ENCODE data around the gene ZNF415. TPM values are rescaled to one million over a fixed set of nuclear protein-coding genes. Genes with fewer than 3 reads are reported as not detected.

Gene ZNF415
- total and polyA plus RNA-seq, 3 donors from 2014 or later: 42.5 to 63.8 (median 43.8) TPM

DNA sequence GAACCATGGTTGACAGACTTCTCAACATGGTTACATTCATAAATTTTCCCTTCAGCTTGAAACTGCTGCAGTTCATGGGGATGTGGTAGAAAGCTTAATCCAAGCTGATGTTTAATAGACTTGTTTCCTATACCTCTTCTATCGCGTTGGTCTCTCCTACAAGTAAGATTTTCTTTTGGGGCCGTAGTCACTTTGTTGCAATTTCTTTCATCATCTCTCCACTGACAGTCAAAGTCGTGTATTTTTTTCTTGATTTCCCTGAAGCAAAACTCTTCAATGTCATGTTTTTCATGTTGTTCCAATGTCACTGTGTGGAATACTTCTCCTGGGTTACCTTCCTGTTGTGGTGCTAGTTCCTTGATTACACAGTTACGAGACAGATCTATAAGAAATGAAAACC lies 23.2 kb downstream of the ZNF415 start:
- intact Hi-C loops (cut with DNase I; ENCODE audit: low total_unique reads): no loop called here
- WGBS, 2 donors: 88 to 91% methylated on average over 5 of the region's 5 CpGs

DNA sequence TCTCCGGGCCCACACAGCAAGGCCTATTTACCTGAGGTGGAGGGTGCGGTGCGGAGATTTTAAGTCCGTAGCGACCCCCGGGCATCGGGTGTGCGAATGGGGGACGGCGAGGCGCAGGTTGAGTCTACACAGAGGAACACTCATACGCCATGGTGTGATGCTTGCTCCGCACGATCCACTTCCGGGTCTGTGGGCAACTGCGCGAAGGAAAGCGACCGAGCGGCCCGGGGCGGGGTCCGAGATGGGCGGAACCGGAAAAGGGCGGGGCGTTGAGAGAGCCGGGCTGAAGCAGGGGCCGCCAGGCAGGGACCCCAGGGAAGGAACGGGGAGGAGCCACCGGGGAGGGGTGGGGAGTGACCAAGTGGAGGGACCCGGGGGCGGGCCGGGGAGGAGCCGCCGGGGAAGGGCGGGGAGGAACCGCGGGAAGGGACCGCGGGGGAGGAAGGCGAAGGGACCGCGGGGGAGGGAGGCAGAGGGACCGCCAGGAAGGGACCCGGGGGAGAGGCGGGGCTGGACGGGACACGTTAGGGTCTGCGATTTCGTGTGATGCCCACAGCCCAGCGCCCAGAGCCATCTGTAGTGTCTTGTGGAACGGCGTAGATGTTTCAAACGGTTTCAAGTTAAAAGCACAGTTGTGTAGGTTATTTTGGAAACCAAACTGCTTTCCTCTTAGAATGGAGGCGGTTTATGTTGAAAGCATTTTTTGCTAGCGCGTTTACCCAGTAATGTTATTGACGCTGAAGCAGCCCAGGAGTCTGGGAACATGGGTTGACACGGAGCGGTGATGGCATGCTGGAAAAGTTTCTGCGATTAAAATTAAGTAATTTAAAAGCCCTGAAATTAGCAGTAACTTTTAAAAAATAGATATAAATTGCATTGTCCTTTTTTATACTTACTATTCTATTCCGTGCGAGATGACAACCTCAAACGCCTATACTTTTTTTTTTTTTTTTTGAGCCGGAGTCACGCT lies 29.2 kb downstream of the ZNF415 start, which contains the start of gene ZNF160:
Gene ZNF160, minus strand, starts transcription at position 189 of the 970 bp plus-strand sequence. CDS start 17,146 bp downstream, outside the sequence.
- Histone ChIP-seq H3K9me3 (no peaks in the 10 kb centered on the region), H3K4me1 (peaks cover 7% of the 10 kb centered on the region), H3K27ac (peak within 1 kb of the TSS; percentile 79 to 85), H3K36me3 (ENCODE audit: low read depth, missing control alignments) (no peaks in the 10 kb centered on the region), H3K4me3 (peak within 1 kb of the TSS; percentile 76 to 94), H3K27me3 (no peaks in the 10 kb centered on the region)
- TF ChIP-seq, protein P1, sequence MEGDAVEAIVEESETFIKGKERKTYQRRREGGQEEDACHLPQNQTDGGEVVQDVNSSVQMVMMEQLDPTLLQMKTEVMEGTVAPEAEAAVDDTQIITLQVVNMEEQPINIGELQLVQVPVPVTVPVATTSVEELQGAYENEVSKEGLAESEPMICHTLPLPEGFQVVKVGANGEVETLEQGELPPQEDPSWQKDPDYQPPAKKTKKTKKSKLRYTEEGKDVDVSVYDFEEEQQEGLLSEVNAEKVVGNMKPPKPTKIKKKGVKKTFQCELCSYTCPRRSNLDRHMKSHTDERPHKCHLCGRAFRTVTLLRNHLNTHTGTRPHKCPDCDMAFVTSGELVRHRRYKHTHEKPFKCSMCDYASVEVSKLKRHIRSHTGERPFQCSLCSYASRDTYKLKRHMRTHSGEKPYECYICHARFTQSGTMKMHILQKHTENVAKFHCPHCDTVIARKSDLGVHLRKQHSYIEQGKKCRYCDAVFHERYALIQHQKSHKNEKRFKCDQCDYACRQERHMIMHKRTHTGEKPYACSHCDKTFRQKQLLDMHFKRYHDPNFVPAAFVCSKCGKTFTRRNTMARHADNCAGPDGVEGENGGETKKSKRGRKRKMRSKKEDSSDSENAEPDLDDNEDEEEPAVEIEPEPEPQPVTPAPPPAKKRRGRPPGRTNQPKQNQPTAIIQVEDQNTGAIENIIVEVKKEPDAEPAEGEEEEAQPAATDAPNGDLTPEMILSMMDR (IDR thresholded peaks at IDR 0.05): no peak
- peak; percentile 70 for TF ChIP-seq POLR2A (IDR thresholded peaks at IDR 0.05)
- 2 to 4% methylated on average over 53 to 64 of the region's 67 CpGs for WGBS, 2 donors
- intact Hi-C loops (cut with DNase I; ENCODE audit: low total_unique reads): no loop called here
- peak; percentile 98 for DNase-seq

More for the DNA sequence above, 23.2 kb downstream of the ZNF415 start:
- no peaks in the 10 kb centered on the region for H3K27me3 ChIP-seq
- H3K4me3 ChIP-seq: no peak overlapping the region
- H3K9me3 ChIP-seq: no peaks in the 10 kb centered on the region
- no peak overlapping the region for H3K27ac ChIP-seq
- H3K36me3 ChIP-seq (ENCODE audit: low read depth, missing control alignments): no peaks in the 10 kb centered on the region
- DNase-seq: no peak
- TF ChIP-seq POLR2A (IDR thresholded peaks at IDR 0.05): no peak
- TF ChIP-seq, protein P1 (IDR thresholded peaks at IDR 0.05): no peak
- H3K4me1 ChIP-seq: no peaks in the 10 kb centered on the region

GRCh38 chr19:53102756-53103233 lies 29.9 kb downstream of the ZNF415 start:
- H3K27me3 ChIP-seq: no peaks in the 10 kb centered on the region
- H3K27ac ChIP-seq: peak overlapping the region; percentile 79 to 85
- DNase-seq: no peak
- H3K36me3 ChIP-seq (ENCODE audit: low read depth, missing control alignments): no peaks in the 10 kb centered on the region
- intact Hi-C loops (cut with DNase I; ENCODE audit: low total_unique reads): no loop called here
- no peak for TF ChIP-seq POLR2A (IDR thresholded peaks at IDR 0.05)
- TF ChIP-seq, protein P1 (IDR thresholded peaks at IDR 0.05): no peak
- H3K9me3 ChIP-seq: no peaks in the 10 kb centered on the region
- 0% methylated on average over 33 of the region's 33 CpGs for WGBS, 2 donors
- peak overlapping the region; percentile 76 to 94 for H3K4me3 ChIP-seq
- peaks cover 13% of the 10 kb centered on the region for H3K4me1 ChIP-seq

- intact Hi-C loops (cut with DNase I; ENCODE audit: low total_unique reads): no loop called here
- Histone ChIP-seq H3K27ac (peak overlapping the region; percentile 79 to 85), H3K4me3 (peak overlapping the region; percentile 76 to 94), H3K9me3 (no peaks in the 10 kb centered on the region), H3K27me3 (no peaks in the 10 kb centered on the region), H3K36me3 (ENCODE audit: low read depth, missing control alignments) (no peaks in the 10 kb centered on the region), H3K4me1 (peaks cover 15% of the 10 kb centered on the region)
- WGBS, 2 donors: 13 to 18% methylated on average over 10 of the region's 10 CpGs
- no peak for DNase-seq
- TF ChIP-seq, protein P1 (IDR thresholded peaks at IDR 0.05): no peak
- no peak for TF ChIP-seq POLR2A (IDR thresholded peaks at IDR 0.05)
These were observed 30.4 kb downstream of the ZNF415 start for GRCh38 chr19:53102206-53102755.
